ACC112 (cell line): Measurements from ENCODE around the gene MPPED1.

Experiments
- H2AFZ ChIP-seq: fragments of 200-600 bp; sonication (generic); one replicate; pipeline ENCODE4 v1.6.0; 2017; ENCODE audit warnings: antibody characterized with exemption, low read length; ENCODE audit not compliant: unreplicated experiment
- H3K27ac ChIP-seq: fragments of 200-600 bp; sonication (generic); 2 replicates; pipeline ENCODE4 v1.5.1; 2014; ENCODE audit warnings: low read depth, mild to moderate bottlenecking, antibody characterized with exemption, low read length, moderate library complexity
- H3K27me3 ChIP-seq: fragments of 200-600 bp; sonication (generic); 2 replicates; pipeline ENCODE4 v1.6.1; 2014; ENCODE audit warnings: mild to moderate bottlenecking, antibody characterized with exemption, low read length, moderate library complexity, mixed read lengths; ENCODE audit not compliant: insufficient read depth
- H3K36me3 ChIP-seq: fragments of 200-600 bp; sonication (generic); 2 replicates; pipeline ENCODE4 v1.6.1; 2016; ENCODE audit warnings: mild to moderate bottlenecking, antibody characterized with exemption, low read length, moderate library complexity, mixed read lengths; ENCODE audit not compliant: insufficient read depth
- H3K4me1 ChIP-seq: fragments of 200-600 bp; sonication (generic); one replicate; pipeline ENCODE4 v1.6.1; 2016; ENCODE audit warnings: low read length, mixed read lengths; ENCODE audit not compliant: insufficient read depth, unreplicated experiment, control insufficient read depth
- H3K4me3 ChIP-seq: fragments of 200-600 bp; sonication (generic); 2 replicates; pipeline ENCODE4 v1.5.1; 2014; ENCODE audit warnings: mild to moderate bottlenecking, low read depth, low read length
- H3K79me2 ChIP-seq: fragments of 200-600 bp; sonication (generic); one replicate; pipeline ENCODE4 v1.6.0; 2016; ENCODE audit warnings: low read length; ENCODE audit not compliant: control insufficient read depth, unreplicated experiment, insufficient read depth

Gene MPPED1

DNA sequence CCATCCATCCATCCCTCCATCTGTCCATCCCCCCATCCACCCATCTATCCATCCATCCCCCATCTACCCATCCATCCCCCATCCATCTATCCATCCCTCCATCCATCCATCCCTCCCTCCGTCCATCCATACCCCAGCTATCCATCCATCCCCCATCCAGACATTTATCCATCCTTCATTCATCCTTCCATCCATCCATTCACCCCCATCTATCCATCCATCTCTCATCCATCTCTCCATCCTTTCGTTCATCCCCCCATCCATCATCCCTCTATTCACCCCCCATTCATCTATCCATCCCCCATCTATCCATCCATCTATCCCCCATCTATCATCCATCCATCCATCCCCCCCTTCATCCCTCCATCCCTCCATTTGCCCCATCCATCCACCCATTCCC is 97.5 kb downstream of the MPPED1 start:
- Histone ChIP-seq H3K4me3 (no peak overlapping the region), H3K27me3 (no peaks in the 10 kb centered on the region), H3K36me3 (no peaks in the 10 kb centered on the region), H3K27ac (no peak overlapping the region), H3K79me2 (no peaks in the 10 kb centered on the region), H2AFZ (no peak overlapping the region), H3K4me1 (no peaks in the 10 kb centered on the region)

DNA sequence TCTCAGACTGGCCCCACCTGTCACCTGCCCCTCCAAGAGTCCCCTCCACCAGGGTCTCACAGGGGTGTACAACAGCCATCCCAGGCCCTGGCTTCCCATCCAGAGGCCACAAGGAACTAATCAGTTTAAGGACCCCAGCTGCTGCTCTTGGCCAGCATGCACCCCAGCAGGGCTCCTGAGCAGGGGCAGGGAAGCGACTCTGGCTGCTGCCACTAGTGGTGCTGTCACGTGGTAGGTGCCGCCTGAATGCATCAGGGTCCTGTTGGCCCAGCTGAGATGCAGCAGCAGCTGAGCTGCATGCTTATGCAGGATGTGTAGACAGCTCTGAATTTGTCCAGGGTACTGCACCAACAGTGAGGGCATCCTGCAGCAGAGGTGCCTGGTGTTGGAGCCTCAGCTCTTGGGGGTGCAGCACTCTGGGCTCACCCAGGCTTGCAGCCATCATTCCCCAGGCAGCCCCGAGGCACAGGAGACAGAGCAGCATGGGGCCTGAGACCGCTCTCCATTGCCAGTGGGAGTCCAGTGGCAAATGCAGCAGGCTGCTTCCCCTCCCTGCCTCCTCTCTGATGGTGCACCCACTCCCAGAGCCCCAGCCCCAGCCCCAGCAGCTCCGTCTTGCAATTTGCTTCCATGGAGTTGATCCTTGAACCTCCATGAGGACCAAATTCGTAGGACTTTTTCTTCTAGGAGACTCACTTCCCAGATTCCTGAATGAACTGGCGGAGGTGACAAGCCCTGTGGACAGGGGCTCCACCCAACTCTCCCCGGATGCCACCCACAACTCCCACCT is 98.7 kb downstream of the MPPED1 start:
- Histone ChIP-seq H3K36me3 (no peaks in the 10 kb centered on the region), H2AFZ (no peak overlapping the region), H3K4me3 (no peak overlapping the region), H3K4me1 (no peaks in the 10 kb centered on the region), H3K27ac (no peak overlapping the region), H3K79me2 (no peaks in the 10 kb centered on the region), H3K27me3 (no peaks in the 10 kb centered on the region)

DNA sequence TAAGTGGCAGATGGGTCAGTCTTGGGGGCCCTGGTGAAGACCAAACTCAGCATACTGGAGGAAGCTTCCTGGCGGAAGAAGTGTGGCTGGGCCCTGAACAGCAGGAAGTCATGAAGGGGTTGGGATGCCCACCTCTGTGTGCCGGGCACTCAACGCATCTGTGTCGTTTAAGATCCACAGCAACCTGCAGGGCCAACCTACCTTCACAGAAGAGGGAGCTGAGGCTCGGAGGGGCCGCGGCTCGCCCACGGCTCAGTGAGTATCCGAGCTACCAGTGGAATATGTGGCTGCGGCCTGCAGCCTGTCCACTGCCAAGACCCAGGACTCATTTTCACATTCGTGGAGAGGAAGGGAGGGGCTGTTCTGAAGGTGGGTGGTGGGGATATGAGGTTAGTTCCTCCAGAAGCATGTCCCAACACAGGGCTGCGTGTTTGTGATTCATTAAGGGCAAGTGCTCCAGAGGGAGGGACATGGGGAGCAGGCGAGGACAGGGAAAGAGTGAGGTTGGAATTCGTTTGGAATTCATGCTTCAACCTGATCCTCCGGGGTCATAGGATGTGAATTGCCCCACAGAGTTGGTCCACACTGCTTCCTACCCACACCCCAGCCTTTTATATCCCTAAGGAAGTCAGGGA is 99.6 kb downstream of the MPPED1 start:
- Histone ChIP-seq H3K27ac (no peak overlapping the region), H3K27me3 (no peaks in the 10 kb centered on the region), H3K36me3 (no peaks in the 10 kb centered on the region), H3K79me2 (no peaks in the 10 kb centered on the region), H3K4me3 (no peak overlapping the region), H2AFZ (no peak overlapping the region), H3K4me1 (no peaks in the 10 kb centered on the region)

DNA sequence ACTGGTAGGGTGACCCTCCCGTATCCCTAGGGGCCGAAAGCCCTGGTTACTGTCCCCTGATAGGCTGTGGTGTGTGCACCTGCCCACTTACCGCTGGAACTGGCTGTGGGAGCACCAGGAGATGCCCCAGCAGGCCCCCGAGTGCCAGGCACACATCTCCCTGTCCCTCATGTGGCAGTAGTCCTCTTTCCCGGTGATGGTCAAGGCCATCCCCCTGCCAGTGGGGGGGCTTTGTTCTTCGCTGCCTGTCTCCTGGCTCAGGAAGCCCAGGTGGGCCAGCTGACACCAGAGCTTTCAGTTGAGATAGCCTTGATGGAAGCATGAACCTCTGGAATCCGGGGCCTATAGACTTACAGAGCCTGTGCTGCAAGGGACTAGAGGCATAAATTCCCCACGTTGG is 100.5 kb downstream of the MPPED1 start:
- no peaks in the 10 kb centered on the region for H3K79me2 ChIP-seq
- no peak overlapping the region for H3K4me3 ChIP-seq
- H3K4me1 ChIP-seq: no peaks in the 10 kb centered on the region
- H3K27ac ChIP-seq: no peak overlapping the region
- no peaks in the 10 kb centered on the region for H3K27me3 ChIP-seq
- H3K36me3 ChIP-seq: no peaks in the 10 kb centered on the region
- no peak overlapping the region for H2AFZ ChIP-seq

DNA sequence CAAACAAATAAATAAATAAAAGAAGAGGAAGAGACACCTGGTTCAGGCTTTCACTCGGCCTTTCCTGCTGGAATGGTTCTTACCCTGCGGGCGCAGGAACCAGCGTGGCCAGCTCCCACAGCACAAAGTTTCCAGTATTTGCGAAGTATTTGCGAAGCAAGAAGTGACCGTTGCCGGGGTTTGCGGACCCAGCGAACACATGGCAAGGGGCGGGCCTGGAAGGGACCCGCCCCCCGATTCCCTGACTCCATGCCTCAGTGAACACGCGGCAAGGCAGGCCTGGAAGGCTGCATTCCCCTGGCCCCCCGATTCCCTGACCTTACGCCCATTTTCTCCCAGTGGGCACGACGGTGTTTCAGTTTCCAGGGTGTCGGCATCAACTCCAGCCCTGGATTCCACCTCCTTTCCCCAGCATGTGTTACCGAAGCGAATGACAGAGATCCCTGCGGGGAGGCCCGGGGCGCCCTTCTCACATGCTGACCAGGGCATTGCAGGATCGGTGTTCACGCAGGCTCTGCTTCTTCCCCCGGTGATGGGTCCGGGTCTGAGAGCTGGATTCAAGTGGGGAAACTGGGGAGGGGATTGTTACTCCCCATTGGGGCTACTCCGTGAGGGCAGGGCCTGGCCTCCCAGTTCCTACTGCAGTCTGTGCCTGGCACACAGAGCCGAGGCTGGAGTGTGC is 102.8 kb downstream of the MPPED1 start:
- no peaks in the 10 kb centered on the region for H3K36me3 ChIP-seq
- no peak overlapping the region for H3K4me3 ChIP-seq

DNA sequence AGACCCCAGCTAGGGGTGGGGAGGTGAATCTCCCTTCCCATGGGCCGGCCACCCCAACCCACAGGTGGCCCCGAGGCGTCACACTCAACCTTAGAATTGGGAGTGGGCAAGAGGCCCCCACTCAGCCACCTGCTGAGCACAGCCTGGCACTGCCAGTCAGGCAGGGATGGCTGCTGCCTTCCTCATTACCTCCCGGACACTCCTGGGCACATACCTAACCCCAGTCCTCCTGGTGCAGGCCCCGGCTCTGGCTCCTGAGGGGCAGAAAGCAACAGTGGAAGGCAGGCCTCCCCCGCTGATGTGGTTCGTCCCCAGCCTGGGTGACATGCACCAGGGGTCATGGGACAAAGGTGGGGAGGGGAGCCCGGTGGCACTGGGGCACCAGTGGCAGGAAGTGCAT is 103.6 kb downstream of the MPPED1 start:
- H3K79me2 ChIP-seq: no peaks in the 10 kb centered on the region
- no peak overlapping the region for H3K4me3 ChIP-seq
- no peaks in the 10 kb centered on the region for H3K27me3 ChIP-seq
- no peak overlapping the region for H3K27ac ChIP-seq
- no peak overlapping the region for H2AFZ ChIP-seq
- no peaks in the 10 kb centered on the region for H3K4me1 ChIP-seq
- H3K36me3 ChIP-seq: no peaks in the 10 kb centered on the region

More for the DNA sequence above, 102.8 kb downstream of the MPPED1 start:
- Histone ChIP-seq H3K79me2 (no peaks in the 10 kb centered on the region), H3K27ac (no peak overlapping the region), H3K27me3 (no peaks in the 10 kb centered on the region), H3K4me1 (no peaks in the 10 kb centered on the region), H2AFZ (no peak overlapping the region)

DNA sequence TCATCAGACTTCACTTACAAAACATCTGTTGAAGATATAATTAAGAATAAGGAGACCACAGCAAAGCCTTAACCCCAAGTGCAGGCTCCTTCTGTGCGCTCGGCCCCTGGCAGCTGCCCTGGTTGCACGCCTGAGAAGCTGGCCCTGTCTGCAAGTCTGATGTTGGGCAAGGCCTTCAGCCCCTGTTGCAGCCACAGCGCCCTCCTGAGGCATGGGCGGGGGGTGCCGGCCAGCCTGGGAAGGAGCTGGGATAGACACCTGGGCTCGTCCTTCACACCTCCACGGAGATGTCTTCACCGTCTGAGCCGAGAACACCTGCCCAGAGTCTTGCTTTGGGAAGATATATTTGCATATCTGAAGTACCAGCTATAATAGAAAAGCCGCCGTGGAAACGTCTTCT is 104.1 kb downstream of the MPPED1 start:
- no peak overlapping the region for H3K27ac ChIP-seq
- no peak overlapping the region for H3K4me3 ChIP-seq
- no peak overlapping the region for H2AFZ ChIP-seq
- no peaks in the 10 kb centered on the region for H3K27me3 ChIP-seq
- H3K79me2 ChIP-seq: no peaks in the 10 kb centered on the region
- no peaks in the 10 kb centered on the region for H3K36me3 ChIP-seq
- H3K4me1 ChIP-seq: no peaks in the 10 kb centered on the region

DNA sequence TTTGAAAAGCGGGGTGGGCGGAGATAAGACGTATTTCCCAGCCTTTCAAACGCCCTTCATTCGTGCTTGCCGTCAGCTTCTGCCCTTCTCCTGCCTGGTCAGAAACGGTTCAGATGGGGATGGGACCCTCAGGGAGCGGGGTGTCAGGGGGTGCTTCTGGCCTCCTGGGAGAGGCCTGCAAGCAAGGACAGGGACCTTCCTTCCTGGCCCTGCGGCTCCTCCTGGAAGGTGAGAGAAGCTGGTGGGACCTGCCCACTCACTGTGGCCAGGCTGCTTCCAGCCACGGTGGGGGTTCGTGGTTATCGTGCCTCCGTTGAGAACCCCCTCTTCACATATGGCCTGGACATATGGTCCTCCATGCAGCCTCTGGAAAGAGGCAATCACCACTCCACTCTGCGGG is 104.6 kb downstream of the MPPED1 start:
- no peaks in the 10 kb centered on the region for H3K27me3 ChIP-seq
- no peak overlapping the region for H3K4me3 ChIP-seq
- H3K36me3 ChIP-seq: no peaks in the 10 kb centered on the region
- H3K27ac ChIP-seq: no peak overlapping the region
- no peaks in the 10 kb centered on the region for H3K79me2 ChIP-seq
- no peak overlapping the region for H2AFZ ChIP-seq
- no peaks in the 10 kb centered on the region for H3K4me1 ChIP-seq

DNA sequence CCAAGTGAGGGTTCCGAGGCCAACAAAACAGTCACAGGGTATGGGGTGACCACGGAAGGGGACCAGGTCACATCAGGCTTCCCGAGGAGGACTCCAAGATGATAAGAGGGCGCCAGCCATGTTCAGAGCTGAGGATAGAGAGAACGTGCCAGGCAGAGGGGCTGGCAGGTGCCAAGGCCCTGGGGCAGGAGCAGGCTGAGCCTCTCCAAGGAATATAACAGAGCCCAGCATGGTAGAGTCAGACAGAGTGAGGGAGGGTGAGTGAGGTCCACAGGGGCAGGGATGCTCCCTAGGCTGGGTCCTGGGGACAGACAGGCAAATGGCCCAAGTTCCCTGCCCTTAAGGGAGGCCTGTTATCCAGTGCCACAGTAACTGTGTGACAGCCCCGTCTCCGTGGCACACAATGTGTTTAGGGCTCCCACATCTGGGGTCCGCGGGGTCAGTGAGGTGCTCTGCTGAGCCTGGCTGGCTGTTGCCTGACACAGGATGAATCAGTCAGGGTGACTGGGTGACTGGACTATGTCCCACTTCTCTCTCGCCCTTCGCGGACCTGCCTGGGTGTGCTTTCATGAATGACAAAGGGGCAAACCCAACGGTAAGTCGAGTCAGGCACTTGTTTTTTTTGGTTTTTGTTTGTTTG is 105.3 kb downstream of the MPPED1 start:
- Histone ChIP-seq H3K27me3 (no peaks in the 10 kb centered on the region), H3K4me3 (no peak overlapping the region), H3K4me1 (no peaks in the 10 kb centered on the region), H3K79me2 (no peaks in the 10 kb centered on the region), H2AFZ (no peak overlapping the region), H3K36me3 (no peaks in the 10 kb centered on the region), H3K27ac (no peak overlapping the region)

DNA sequence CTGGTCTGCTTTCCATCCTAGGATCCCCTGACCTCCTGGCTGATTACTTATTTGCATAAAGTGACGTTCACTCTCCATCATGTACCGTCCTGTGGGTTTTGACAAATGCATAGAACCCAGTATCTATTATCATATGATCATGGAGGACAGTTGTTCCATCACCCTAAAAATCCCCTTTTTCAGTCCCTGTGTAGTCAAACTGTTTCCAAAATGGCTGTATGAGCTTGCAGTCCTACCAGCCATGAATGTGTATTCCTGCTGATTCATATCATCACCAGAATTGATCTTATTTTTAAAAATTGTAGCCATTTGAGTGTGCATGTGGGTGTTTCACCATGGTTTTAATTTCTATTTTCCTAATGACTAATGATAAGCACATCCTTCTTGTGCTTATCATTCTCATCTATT is 108.8 kb downstream of the MPPED1 start:
- Histone ChIP-seq H3K4me3 (no peak overlapping the region), H3K79me2 (no peaks in the 10 kb centered on the region), H3K4me1 (no peaks in the 10 kb centered on the region)

More for the DNA sequence above, 108.8 kb downstream of the MPPED1 start:
- Histone ChIP-seq H3K27ac (no peak overlapping the region), H2AFZ (no peak overlapping the region), H3K27me3 (no peaks in the 10 kb centered on the region), H3K36me3 (no peaks in the 10 kb centered on the region)
